A673 (cell line): Measurements from ENCODE around the gene GNRH2. TPM values are rescaled to one million over a fixed set of nuclear protein-coding genes. Genes with fewer than 3 reads are reported as not detected.
"Not testable (repeated sequence)": the region's sequence is repeated elsewhere in the genome, so short reads cannot be mapped to it uniquely, and the experiment has no call there.

ENCODE experiments used
- BruUV-seq: library from RNA; stranded (reverse); fragments of 400-500 nt; replicated peaks from 2 replicates; lab custom pipeline; 2021; lab: Mats Ljungman, UMichigan
- CTCF ChIA-PET: fragments of 300-600 bp; sonication (Branson Sonifier 250); formaldehyde crosslinking; loops from one replicate; lab custom pipeline; 2022; ENCODE audit warnings: antibody characterized with exemption; lab: Charles Lee
- POLR2A ChIA-PET: fragments of 300-600 bp; sonication (Branson Sonifier 250); formaldehyde crosslinking; loops from one replicate; lab custom pipeline; 2022; ENCODE audit warnings: antibody characterized with exemption; ENCODE audit not compliant: low non-redundant PET; lab: Charles Lee
- DNase-seq: peaks from one replicate; pipeline ENCODE4 v3.0.0-alpha.2; 2015; ENCODE audit warnings: low spot score
- H3K27ac ChIP-seq: fragments of 200-600 bp; sonication (generic); 2 replicates; pipeline ENCODE4 v1.5.1; 2016; ENCODE audit warnings: mixed run types, low read depth, mild to moderate bottlenecking, mixed read lengths, antibody characterized with exemption, low read length; ENCODE audit not compliant: poor library complexity, severe bottlenecking
- H3K27me3 ChIP-seq: fragments of 200-600 bp; sonication (generic); replicated peaks from 2 replicates; pipeline ENCODE4 v1.6.1; 2017; ENCODE audit warnings: mixed run types, low read depth, mild to moderate bottlenecking, mixed read lengths, antibody characterized with exemption, low read length; ENCODE audit not compliant: insufficient read depth, poor library complexity
- H3K36me3 ChIP-seq: fragments of 200-600 bp; sonication (generic); 2 replicates; pipeline ENCODE4 v1.6.1; 2016; ENCODE audit warnings: mixed run types, mild to moderate bottlenecking, mixed read lengths, antibody characterized with exemption, low read length; ENCODE audit not compliant: insufficient read depth, poor library complexity, severe bottlenecking
- H3K4me1 ChIP-seq: fragments of 200-600 bp; sonication (generic); 2 replicates; pipeline ENCODE4 v1.6.1; 2017; ENCODE audit warnings: mixed run types, mild to moderate bottlenecking, mixed read lengths, antibody characterized with exemption, low read length; ENCODE audit not compliant: insufficient read depth, poor library complexity, severe bottlenecking
- H3K4me3 ChIP-seq: fragments of 200-600 bp; sonication (generic); 2 replicates; pipeline ENCODE4 v1.5.1; 2016; ENCODE audit warnings: low read depth, mixed run types, mild to moderate bottlenecking, mixed read lengths, low read length; ENCODE audit not compliant: poor library complexity, severe bottlenecking
- H3K9me3 ChIP-seq: fragments of 200-600 bp; sonication (generic); 2 replicates; pipeline ENCODE4 v1.6.1; 2016; ENCODE audit warnings: mixed run types, low read depth, mild to moderate bottlenecking, mixed read lengths, antibody characterized with exemption, low read length; ENCODE audit not compliant: poor library complexity, severe bottlenecking
- CTCF ChIP-seq: fragments of 300-800, 200-600 bp; sonication (generic); conservative IDR thresholded peaks from 2 replicates; pipeline ENCODE4 v1.5.1; 2017; ENCODE audit warnings: low read depth, mild to moderate bottlenecking, antibody characterized with exemption, low read length, moderate library complexity, mixed read lengths
- EZH2 ChIP-seq: fragments of 200-600 bp; sonication (generic); IDR thresholded peaks from 2 replicates; pipeline ENCODE4 v1.6.1; 2017; ENCODE audit warnings: borderline replicate concordance, low read depth, mild to moderate bottlenecking, mixed read lengths, antibody characterized with exemption, low read length; ENCODE audit not compliant: poor library complexity, severe bottlenecking
- intact Hi-C: fragments of 100-400 bp; cut with micrococcal nuclease; formaldehyde crosslinking; loops from one replicate; pipeline ENCODE4 v1.10.0; 2022; ENCODE audit not compliant: unreplicated experiment
- total RNA-seq: library from RNA; stranded (reverse); gene quantifications from 2 replicates; pipeline ENCODE4 v1.2.3, GENCODE V29; 2021

The GNRH2 gene
- total RNA-seq, 1 experiment from 2014 or later: 1.5 TPM

DNA sequence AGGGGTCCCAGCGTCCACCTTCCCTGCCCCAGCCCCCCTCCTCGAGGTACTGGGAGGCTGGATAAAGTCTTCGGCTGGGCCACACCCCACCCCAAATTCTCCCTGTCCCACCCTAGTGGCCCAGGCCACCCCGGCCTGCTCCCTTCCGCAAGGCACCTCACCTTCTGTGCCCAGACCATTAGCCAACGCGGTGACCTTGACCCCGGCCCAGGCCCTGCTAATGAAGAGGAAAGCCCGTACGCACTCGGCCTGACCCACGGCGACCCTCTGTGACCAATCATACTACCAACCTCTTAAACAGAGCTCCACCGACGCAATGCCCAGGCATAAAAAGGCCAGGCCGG, 27.8 kb downstream of the GNRH2 start:
- Histone ChIP-seq H3K4me3 (no peak overlapping the region), H3K27me3 (peaks cover 10% of the 10 kb centered on the region), H3K4me1 (no peaks in the 10 kb centered on the region), H3K36me3 (no peaks in the 10 kb centered on the region), H3K9me3 (no peaks in the 10 kb centered on the region), H3K27ac (no peak overlapping the region)
- TF ChIP-seq CTCF (no peak), EZH2 (no peak)
- no peak for DNase-seq
- ChIA-PET POLR2A (no interaction called here), CTCF (no interaction called here)
- no TSS peak for BruUV-seq
- intact Hi-C loops: no loop called here

GRCh38 chr20:3071610-3072529, 28.4 kb downstream of the GNRH2 start, which contains the start of gene OXT:
Gene OXT (plus strand): TSS chr20:3071620. CDS start chr20:3071656, 36 bp downstream.
- POLR2A ChIA-PET: no interaction called here
- H3K27ac ChIP-seq: no peak within 1 kb of the TSS
- CTCF ChIA-PET: no interaction called here
- H3K4me1 ChIP-seq: no peaks in the 10 kb centered on the region
- TF ChIP-seq CTCF (no peak), EZH2 (peak; percentile 38)
- H3K36me3 ChIP-seq: no peaks in the 10 kb centered on the region
- no peaks in the 10 kb centered on the region for H3K9me3 ChIP-seq
- intact Hi-C loops: no loop called here
- DNase-seq: no peak
- H3K4me3 ChIP-seq: peak within 1 kb of the TSS; percentile 30
- H3K27me3 ChIP-seq: peaks cover 10% of the 10 kb centered on the region
- BruUV-seq: no TSS peak

- no TSS peak for BruUV-seq
- intact Hi-C loops: no loop called here
- no peak overlapping the region for H3K4me3 ChIP-seq
- no peaks in the 10 kb centered on the region for H3K36me3 ChIP-seq
- H3K27ac ChIP-seq: no peak overlapping the region
- no peaks in the 10 kb centered on the region for H3K4me1 ChIP-seq
- H3K9me3 ChIP-seq: no peaks in the 10 kb centered on the region
- CTCF ChIA-PET: interaction anchor here (0.6 kb wide), 1 partner anchor 21 kb away, joined by 7 read pairs; no protein-coding TSS in a partner anchor
- no peak for TF ChIP-seq CTCF
- no peak for TF ChIP-seq EZH2
- POLR2A ChIA-PET: no interaction called here
- no peak for DNase-seq
- peaks cover 10% of the 10 kb centered on the region for H3K27me3 ChIP-seq
Observed at GRCh38 chr20:3072530-3073250, 29.3 kb downstream of the GNRH2 start.

GRCh38 chr20:3073251-3073643, 29.8 kb downstream of the GNRH2 start:
- H3K4me3 ChIP-seq, H3K36me3 ChIP-seq, H3K4me1 ChIP-seq, BruUV-seq, POLR2A ChIA-PET, H3K9me3 ChIP-seq, H3K27me3 ChIP-seq, H3K27ac ChIP-seq, intact Hi-C loops, DNase-seq: not testable (repeated sequence)
- CTCF ChIA-PET: interaction anchor here (0.6 kb wide), 1 partner anchor 21 kb away, joined by 7 read pairs; no protein-coding TSS in a partner anchor
